Colonic mucosa (tissue), 4 donors: ENCODE results near the gene FKBP7. TPM values are rescaled to one million over a fixed set of nuclear protein-coding genes. Genes with fewer than 3 reads are reported as not detected.

Experiments
- DNase-seq: peaks from one replicate; pipeline ENCODE4 v3.0.0-alpha.2; 2020
- H3K27ac ChIP-seq: fragments of 200-600 bp; one replicate; pipeline ENCODE4 v1.8.0; 2021
- H3K27me3 ChIP-seq: fragments of 200-600 bp; one replicate; pipeline ENCODE4 v1.8.0; 2021
- H3K36me3 ChIP-seq: fragments of 200-600 bp; one replicate; pipeline ENCODE4 v1.8.0; 2021
- H3K4me1 ChIP-seq: fragments of 200-600 bp; one replicate; pipeline ENCODE4 v1.8.0; 2021; ENCODE audit warnings: mild to moderate bottlenecking
- H3K4me3 ChIP-seq: fragments of 200-600 bp; one replicate; pipeline ENCODE4 v1.8.0; 2021
- H3K9ac ChIP-seq, 2 donors: one replicate each; pipeline ENCODE4 v1.7.0; 2013; ENCODE audit warnings: control low read depth in 2 of 2, low read depth in 2 of 2, low read length in 2 of 2
- H3K9me3 ChIP-seq: fragments of 200-600 bp; one replicate; pipeline ENCODE4 v1.8.0; 2021
- intact Hi-C: fragments of 100-400 bp; cut with DNase I; formaldehyde crosslinking; loops from one replicate; pipeline ENCODE4 v1.14.1; 2022
- total RNA-seq, 2 donors: library from RNA; stranded (reverse); fragmentation: NEBNext Ultra II Directional in 1 of 2; extraction: Animal tissue kit (Norgen Biotek cat#: 25700) in 1 of 2; gene quantifications; one replicate each; pipeline ENCODE4 v1.2.1, GENCODE V29; 2021
- TF ChIP-seq, protein P1 (sequence below): fragments of 200-600 bp; IDR thresholded peaks from one replicate; pipeline ENCODE4 v1.8.0; 2022; ENCODE audit warnings: antibody characterized with exemption, mild to moderate bottlenecking
- donor health status: healthy.
- donor health status: DM: no; HTN: no; CAD: no.
- donor health status: DM: no; HTN: no; CAD: no.

Gene FKBP7
- total RNA-seq, 2 donors from 2014 or later, result 2.6 to 3.9 TPM

DNA sequence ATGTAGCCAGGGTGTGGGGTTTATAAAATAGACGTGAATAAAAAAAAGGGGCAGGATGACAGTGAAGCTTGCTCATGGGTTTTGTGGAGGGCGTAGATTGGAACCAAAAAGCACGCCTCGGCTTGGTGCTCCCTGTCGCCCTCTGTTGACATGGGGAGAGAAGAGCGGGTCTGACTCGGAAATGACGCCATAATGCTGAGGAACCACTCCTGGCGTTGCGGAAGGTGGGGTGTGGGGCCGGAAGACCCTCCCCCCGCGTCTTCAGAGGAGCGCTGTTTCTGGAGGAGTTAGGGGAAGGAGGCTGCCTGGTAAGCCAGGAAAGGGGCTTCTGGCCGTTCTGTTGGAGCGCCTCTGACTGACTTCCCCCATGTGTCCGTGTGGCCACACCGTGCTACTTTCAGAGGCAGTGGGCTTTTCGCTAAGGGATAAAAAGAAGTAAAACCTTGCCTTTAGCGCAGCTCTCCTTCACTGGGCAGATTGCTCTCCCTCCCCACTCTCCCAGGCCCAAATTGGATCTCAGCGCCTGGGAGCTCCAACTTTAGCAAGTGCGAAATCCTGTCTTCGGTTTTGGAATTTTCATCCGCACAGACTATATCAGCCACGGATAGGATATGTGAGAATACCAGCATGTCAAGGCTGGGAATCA lies 44.7 kb upstream of the FKBP7 start:
- TF ChIP-seq, protein P1, sequence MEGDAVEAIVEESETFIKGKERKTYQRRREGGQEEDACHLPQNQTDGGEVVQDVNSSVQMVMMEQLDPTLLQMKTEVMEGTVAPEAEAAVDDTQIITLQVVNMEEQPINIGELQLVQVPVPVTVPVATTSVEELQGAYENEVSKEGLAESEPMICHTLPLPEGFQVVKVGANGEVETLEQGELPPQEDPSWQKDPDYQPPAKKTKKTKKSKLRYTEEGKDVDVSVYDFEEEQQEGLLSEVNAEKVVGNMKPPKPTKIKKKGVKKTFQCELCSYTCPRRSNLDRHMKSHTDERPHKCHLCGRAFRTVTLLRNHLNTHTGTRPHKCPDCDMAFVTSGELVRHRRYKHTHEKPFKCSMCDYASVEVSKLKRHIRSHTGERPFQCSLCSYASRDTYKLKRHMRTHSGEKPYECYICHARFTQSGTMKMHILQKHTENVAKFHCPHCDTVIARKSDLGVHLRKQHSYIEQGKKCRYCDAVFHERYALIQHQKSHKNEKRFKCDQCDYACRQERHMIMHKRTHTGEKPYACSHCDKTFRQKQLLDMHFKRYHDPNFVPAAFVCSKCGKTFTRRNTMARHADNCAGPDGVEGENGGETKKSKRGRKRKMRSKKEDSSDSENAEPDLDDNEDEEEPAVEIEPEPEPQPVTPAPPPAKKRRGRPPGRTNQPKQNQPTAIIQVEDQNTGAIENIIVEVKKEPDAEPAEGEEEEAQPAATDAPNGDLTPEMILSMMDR, result peak; percentile 44
- no peaks in the 10 kb centered on the region for H3K36me3 ChIP-seq
- DNase-seq, result peak; percentile 83
- no peak overlapping the region for H3K27ac ChIP-seq
- no peaks in the 10 kb centered on the region for H3K9me3 ChIP-seq
- no peaks in the 10 kb centered on the region for H3K4me1 ChIP-seq
- intact Hi-C loops, result loop anchor here (5.0 kb wide), 1 partner anchor 36 kb away; no protein-coding TSS in a partner anchor
- H3K27me3 ChIP-seq, result no peaks in the 10 kb centered on the region
- H3K4me3 ChIP-seq, result peak overlapping the region; percentile 60
- peak overlapping the region; percentile 53 to 77 for H3K9ac ChIP-seq

DNA sequence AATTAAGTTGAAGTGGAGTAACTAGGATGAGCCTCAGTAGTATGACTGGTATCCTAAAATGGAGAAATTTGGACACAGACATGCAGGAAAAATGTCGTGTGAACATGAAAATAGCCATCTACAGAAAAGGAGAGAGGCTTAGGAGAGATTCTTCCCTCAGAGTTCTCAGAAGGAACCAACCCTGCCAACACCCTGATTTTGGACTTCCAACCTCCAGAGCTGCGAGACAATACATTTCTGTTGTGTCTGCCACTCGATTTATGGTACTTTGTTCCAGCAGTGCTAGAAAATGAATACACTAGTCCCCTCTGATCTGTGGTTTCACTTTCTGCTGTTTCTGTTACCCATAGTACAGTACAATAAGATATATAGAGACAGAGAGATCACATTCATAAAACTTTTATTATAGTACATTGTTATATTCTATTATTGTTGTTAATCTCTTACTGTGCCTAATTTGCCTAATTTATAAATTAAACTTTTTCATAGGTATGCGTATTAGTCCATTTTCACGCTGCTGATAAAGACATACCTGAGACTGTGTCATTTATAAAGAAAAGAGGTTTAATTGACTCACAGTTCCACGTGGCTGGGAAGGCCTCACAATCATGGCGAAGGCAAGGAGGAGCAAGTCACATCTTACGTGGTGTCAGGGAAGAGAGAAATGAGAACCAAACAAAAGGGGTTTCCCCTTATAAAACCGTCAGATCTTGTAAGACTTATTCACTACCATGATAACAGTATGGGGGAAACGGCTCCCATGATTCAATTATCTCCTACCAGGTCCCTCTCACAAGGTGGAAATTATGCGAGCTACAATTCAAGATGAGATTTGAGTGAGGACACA lies 43.1 kb upstream of the FKBP7 start:
- Histone ChIP-seq H3K9me3 (no peaks in the 10 kb centered on the region), H3K36me3 (no peaks in the 10 kb centered on the region), H3K4me3 (no peak overlapping the region), H3K4me1 (no peaks in the 10 kb centered on the region), H3K27me3 (no peaks in the 10 kb centered on the region), H3K9ac (no peak overlapping the region), H3K27ac (no peak overlapping the region)
- intact Hi-C loops, result loop anchor here (5.0 kb wide), 1 partner anchor 34 kb away; no protein-coding TSS in a partner anchor
- TF ChIP-seq, protein P1, result no peak
- DNase-seq, result no peak

DNA sequence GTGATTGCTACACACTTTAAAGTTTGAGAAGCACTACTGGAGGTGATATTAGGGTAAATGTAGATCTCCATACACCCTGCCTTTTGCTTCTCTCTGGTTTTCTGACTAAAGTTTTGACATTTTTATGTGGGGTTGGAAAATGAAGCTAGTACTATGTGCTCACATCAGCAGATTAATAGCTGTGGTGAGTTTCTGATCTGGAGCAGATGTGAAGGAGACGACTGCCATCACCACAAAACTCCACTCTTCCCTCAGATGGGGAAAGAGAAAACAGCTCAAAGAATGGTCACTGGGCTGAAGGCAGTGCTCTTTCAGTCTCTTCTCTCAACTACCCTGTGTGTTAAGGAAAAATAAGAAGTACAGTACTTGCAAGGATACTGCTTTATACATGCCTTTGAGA lies 39.1 kb upstream of the FKBP7 start:
- Histone ChIP-seq H3K27me3 (no peaks in the 10 kb centered on the region), H3K9me3 (no peaks in the 10 kb centered on the region), H3K9ac (no peak overlapping the region), H3K4me3 (no peak overlapping the region), H3K27ac (no peak overlapping the region), H3K4me1 (no peaks in the 10 kb centered on the region), H3K36me3 (no peaks in the 10 kb centered on the region)
- TF ChIP-seq, protein P1, result no peak
- no peak for DNase-seq
- intact Hi-C loops, result no loop called here

DNA sequence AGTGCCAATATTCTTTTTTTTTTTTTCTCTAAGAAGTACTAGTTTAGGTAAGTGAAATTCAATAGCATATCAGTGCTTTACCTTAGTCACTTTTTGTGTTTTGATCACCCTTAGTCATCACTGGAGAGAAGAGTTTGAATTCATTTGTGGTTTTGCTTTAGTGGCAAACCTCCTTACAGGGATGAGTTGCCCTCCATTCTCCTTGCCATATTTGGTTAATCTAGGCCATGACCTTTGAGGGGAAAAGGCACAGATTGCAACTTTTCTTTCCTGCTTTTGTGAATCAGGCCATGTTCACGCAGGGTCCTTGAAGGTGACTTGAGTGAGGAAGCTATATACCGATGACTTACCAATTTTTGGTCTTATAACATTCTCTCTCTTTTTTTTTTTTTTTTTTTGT lies 36.3 kb upstream of the FKBP7 start:
- no peaks in the 10 kb centered on the region for H3K9me3 ChIP-seq
- H3K27me3 ChIP-seq, result no peaks in the 10 kb centered on the region
- H3K27ac ChIP-seq, result no peak overlapping the region
- TF ChIP-seq, protein P1, result no peak
- intact Hi-C loops, result no loop called here
- no peak overlapping the region for H3K4me3 ChIP-seq
- DNase-seq, result no peak
- no peaks in the 10 kb centered on the region for H3K36me3 ChIP-seq
- no peaks in the 10 kb centered on the region for H3K4me1 ChIP-seq
- H3K9ac ChIP-seq, result no peak overlapping the region

DNA sequence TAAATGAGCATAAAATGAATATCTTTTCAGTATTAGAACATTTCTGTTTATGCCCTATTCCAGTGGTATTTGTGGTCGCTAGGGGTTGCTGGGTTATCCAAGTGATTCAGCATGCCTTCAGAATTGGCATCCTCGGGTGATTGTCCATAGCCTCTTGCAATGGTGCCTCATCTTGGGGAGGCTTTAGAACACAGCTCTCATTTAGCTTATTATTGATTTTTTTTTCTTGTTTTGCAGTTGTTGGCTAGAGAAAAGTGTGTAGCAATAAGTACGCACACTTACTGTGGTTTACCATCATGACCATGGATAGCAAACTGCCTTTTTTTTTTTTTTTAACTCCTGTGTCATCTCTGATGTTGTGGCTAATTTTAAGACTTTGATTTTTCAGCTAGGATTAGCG lies 35.5 kb upstream of the FKBP7 start:
- no peaks in the 10 kb centered on the region for H3K27me3 ChIP-seq
- TF ChIP-seq, protein P1, result no peak
- H3K36me3 ChIP-seq, result no peaks in the 10 kb centered on the region
- no peaks in the 10 kb centered on the region for H3K9me3 ChIP-seq
- H3K27ac ChIP-seq, result no peak overlapping the region
- no peaks in the 10 kb centered on the region for H3K4me1 ChIP-seq
- H3K4me3 ChIP-seq, result no peak overlapping the region
- DNase-seq, result no peak
- intact Hi-C loops, result no loop called here
- H3K9ac ChIP-seq, result no peak overlapping the region
